Activated T-cell treated with anti-CD3 and anti-CD28 coated beads for 24 hours (primary cell): ENCODE results near the gene PRSS35.
"Not testable (repeated sequence)": the region's sequence is repeated elsewhere in the genome, so short reads cannot be mapped to it uniquely, and the experiment has no call there.

Source experiments
- DNase-seq: peaks from one replicate; pipeline ENCODE4 v3.0.0-alpha.2; 2020; ENCODE audit warnings: low read depth

The PRSS35 gene

GRCh38 chr6:83518816-83519480 is 6.6 kb downstream of the PRSS35 start:
- no peak for DNase-seq

DNA sequence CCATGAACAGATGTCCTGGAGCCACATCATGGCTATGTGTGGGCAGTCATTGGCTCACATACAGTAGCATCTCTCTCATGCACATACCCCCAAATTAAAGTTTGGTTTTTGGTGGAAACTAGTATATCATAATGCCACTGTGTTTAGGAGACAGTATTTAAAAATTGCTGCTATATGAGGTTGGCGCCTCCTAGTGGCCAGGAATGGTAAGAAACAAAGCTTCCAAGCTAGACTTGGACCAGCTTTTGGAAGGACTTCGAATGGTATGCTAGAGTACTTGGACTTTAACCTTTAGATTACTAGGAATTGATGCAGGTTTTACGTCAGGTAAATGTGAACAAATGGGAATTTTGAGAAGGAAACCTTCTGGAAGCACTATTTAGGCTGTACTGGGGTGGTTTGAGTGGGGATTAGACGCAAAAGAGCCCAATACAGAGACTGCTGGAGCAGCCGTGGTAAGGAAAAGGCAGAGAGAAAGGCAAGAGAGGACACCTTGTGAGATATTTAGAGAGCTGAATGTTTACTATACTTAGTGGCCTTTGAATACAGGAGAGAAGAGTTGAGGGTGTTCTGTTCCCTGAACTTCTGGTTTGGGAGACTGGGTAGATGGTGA is 23.8 kb downstream of the PRSS35 start:
- DNase-seq = peak; percentile 16

DNA sequence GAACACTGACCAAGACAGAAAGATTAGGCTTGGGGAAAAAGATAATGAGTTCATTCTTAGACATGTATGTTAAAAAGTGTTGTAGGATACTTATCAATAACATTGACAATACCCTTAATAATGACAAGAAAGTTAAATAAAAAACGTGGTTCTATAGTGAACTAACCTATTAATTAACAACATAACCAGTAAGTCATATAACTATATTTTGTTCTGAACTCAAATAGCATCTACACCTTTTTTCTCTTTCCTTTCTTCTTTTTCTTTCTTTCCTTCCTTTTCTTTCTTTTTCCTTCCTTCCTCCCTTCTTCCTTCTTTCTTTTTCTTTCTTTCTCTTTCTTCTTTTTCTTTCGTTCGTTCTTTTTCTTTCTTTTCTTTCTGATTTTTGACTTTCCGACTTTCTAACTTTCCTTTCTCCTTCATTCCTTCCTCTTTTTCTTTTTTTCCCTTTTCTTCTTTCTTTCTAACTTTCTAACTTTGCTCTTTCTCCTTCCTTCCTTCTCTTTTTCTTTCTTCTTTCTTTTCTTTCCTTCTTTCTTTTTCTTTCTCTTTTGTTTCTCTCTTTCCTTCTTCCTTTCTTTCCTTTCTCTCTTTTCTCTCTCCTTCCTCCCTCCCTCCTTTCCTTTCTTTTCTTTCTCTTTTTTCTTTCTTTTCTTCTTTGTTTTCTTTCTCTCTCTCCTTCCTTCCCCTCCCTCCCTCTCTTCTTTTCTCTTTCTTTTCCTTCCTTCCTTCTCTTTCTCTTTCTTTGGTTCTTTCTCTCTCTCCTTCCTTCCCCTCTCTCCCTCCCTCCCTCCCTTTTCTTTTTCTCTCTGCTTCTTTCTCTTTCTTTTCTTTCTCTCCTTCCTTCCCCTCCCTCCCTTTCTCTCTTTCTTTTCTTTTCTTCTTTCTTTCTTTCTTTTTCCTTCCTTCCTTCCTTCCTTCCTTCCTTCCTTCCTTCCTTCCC is 24.6 kb downstream of the PRSS35 start:
- DNase-seq = no peak

DNA sequence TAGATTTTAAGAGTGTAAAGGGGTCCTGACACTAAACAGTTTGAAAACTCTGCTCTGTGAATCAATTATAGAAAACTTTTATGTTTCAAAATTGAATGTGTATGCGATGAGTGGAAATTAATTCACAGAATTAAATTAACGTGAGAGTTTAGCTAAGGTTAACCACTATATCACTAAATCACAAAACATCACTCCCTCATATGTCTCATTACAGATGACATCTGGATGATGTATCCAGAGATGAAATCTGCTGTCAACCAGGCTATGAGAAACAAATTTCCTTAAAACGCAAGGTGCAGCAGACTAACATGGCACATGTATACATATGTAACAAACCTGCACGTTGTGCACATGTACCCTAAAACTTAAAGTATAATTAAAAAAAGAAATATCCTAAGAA is 27.3 kb downstream of the PRSS35 start:
- DNase-seq = no peak

GRCh38 chr6:83546636-83547035 is 34.3 kb downstream of the PRSS35 start:
- no peak for DNase-seq

DNA sequence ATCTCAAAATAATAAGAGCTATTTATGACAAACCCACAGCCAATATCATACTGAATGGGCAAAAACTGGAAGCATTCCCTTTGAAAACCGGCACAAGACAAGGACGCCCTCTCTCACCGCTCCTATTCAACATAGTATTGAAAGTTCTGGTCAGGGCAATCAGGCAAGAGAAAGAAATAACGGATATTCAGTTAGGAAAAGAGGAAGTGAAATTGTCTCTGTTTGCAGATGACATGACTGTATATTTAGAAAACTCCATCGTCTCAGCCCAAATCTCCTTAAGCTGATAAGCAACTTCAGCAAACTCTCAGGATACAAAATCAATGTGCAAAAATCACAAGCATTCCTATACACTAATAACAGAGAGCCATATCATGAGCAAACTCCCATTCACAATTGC is 38.1 kb downstream of the PRSS35 start:
- not testable (repeated sequence) for DNase-seq

GRCh38 chr6:83551748-83552147 is 39.4 kb downstream of the PRSS35 start:
- not testable (repeated sequence) for DNase-seq

DNA sequence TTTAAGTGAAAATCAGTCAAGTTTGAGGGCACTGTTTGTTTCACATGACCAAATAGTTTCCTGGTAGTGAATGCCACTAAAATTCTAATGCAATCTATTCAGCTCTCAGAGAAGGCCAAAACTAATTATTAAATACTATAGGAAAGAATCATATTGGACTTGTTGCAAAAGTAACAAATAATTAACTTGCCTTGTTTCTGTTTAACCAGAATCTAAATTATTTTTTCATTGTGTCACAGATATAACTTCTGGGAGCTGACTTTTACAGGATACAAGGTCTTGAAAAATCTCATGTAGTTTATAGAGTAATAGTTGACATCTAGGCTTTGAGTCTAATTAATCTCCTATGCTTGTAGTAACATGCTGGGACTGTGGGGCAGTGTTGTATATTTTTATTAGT is 44.5 kb downstream of the PRSS35 start:
- DNase-seq = no peak

- no peak for DNase-seq
Measured at GRCh38 chr6:83558975-83559374, 46.6 kb downstream of the PRSS35 start.

GRCh38 chr6:83571663-83572185 is 59.4 kb downstream of the PRSS35 start:
- DNase-seq = not testable (repeated sequence)

DNA sequence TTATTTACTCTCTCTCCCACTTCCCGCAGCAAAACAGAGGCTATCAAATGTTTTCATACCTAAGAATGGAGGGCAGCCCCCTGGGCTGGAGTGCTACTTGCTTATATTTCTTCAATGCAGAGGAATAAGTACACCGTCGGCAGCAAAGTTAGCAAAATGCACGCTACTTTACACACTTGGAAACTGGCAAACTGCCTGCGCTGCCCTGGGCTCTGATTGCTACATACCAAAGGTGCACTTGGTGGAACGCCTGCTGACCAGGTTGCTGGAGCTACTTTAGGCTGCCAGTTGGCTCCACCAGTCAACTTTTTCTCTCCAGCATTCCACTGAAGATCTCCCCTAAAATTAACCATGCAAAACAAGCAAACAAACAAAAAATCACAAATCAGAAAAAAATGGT is 62.4 kb downstream of the PRSS35 start:
- DNase-seq = no peak
